GDM1 (cell line): ENCODE data around the gene CD248.
A peak's percentile ranks its signal among the peaks of the same experiment; 100 is the strongest.
"Not testable (repeated sequence)": the region's sequence is repeated elsewhere in the genome, so short reads cannot be mapped to it uniquely, and the experiment has no call there.

Experiments used
- DNase-seq: peaks from one replicate; lab custom pipeline; 2025; lab: John Stamatoyannopoulos, UW

The CD248 gene

GRCh38 chr11:66316849-66317251 lies at the start of gene CD248:
Gene CD248 (minus strand): TSS chr11:66317044. CDS start chr11:66317027, 17 bp downstream.
- DNase-seq = no peak

GRCh38 chr11:66365711-66366619 lies 49.1 kb upstream of the CD248 start:
- DNase-seq = no peak

GRCh38 chr11:66365166-66365565 lies 48.3 kb upstream of the CD248 start:
- no peak for DNase-seq

- no peak for DNase-seq
These were observed 47.1 kb upstream of the CD248 start for GRCh38 chr11:66363805-66364535.

GRCh38 chr11:66363187-66363601 lies 46.4 kb upstream of the CD248 start:
- no peak for DNase-seq

- DNase-seq = no peak
These were observed 45.8 kb upstream of the CD248 start for GRCh38 chr11:66362481-66363147.

GRCh38 chr11:66361502-66361941 lies 44.7 kb upstream of the CD248 start:
- DNase-seq = no peak

- DNase-seq = no peak
These were observed 43.7 kb upstream of the CD248 start for GRCh38 chr11:66360406-66361073.

GRCh38 chr11:66359662-66360087 lies 42.8 kb upstream of the CD248 start:
- DNase-seq = no peak

GRCh38 chr11:66350560-66351235 lies 33.9 kb upstream of the CD248 start:
- not testable (repeated sequence) for DNase-seq

GRCh38 chr11:66349084-66349386 lies 32.2 kb upstream of the CD248 start:
- no peak for DNase-seq

GRCh38 chr11:66347425-66348276 lies 30.8 kb upstream of the CD248 start, which contains the start of gene B4GAT1:
Gene B4GAT1 (minus strand): TSS chr11:66347629. CDS start chr11:66347545, 84 bp downstream.
- peak; percentile 81 for DNase-seq

- DNase-seq = no peak
These were observed 29.9 kb upstream of the CD248 start for GRCh38 chr11:66346476-66347424.

GRCh38 chr11:66345316-66345649 lies 28.4 kb upstream of the CD248 start:
- DNase-seq = no peak

- peak; percentile 88 for DNase-seq
These were observed 27.9 kb upstream of the CD248 start, which contains the start of gene BRMS1 for GRCh38 chr11:66344550-66345315. Gene BRMS1 (minus strand): TSS chr11:66345104. CDS start chr11:66342234, 2,870 bp downstream.

- DNase-seq = no peak
These were observed 26.3 kb upstream of the CD248 start for GRCh38 chr11:66343176-66343575.

GRCh38 chr11:66341502-66342126 lies 24.8 kb upstream of the CD248 start:
- DNase-seq = no peak
